HepG2 (cell line): ENCODE results near the gene CRK. TPM values are rescaled to one million over a fixed set of nuclear protein-coding genes. Genes with fewer than 3 reads are reported as not detected.

ENCODE experiments used
- DDIT3 ChIP-seq: sonication (generic); formaldehyde crosslinking; IDR thresholded peaks from 2 replicates; pipeline ENCODE4 v1.4.0; 2020; ENCODE audit warnings: mild to moderate bottlenecking, missing genetic modification reagents
- DMTF1 ChIP-seq: sonication (generic); formaldehyde crosslinking; IDR thresholded peaks from 2 replicates; pipeline ENCODE4 v1.4.0; 2020; ENCODE audit warnings: mild to moderate bottlenecking, missing genetic modification reagents
- HOXA5 ChIP-seq: sonication (generic); formaldehyde crosslinking; IDR thresholded peaks from 2 replicates; pipeline ENCODE4 v1.4.0; 2020; ENCODE audit warnings: missing genetic modification reagents
- KDM4B ChIP-seq: sonication (generic); formaldehyde crosslinking; IDR thresholded peaks from 2 replicates; pipeline ENCODE4 v1.4.0; 2020; ENCODE audit warnings: missing genetic modification reagents
- RBFOX2 ChIP-seq: fragments of 200-400 bp; formaldehyde crosslinking; IDR thresholded peaks from 2 replicates; pipeline ENCODE4 v1.6.1; 2017; ENCODE audit warnings: low read depth, mild to moderate bottlenecking, low read length
- SETDB1 ChIP-seq: sonication (generic); formaldehyde crosslinking; IDR thresholded peaks from 2 replicates; pipeline ENCODE4 v1.5.1; 2020; ENCODE audit warnings: missing genetic modification reagents, mild to moderate bottlenecking, borderline replicate concordance
- SOX5 ChIP-seq: IDR thresholded peaks from 2 replicates; pipeline ENCODE4 v1.6.1; 2016; ENCODE audit warnings: borderline replicate concordance
- THRA ChIP-seq: sonication (generic); formaldehyde crosslinking; IDR thresholded peaks from 2 replicates; pipeline ENCODE4 v1.4.0; 2020; ENCODE audit warnings: missing genetic modification reagents, borderline replicate concordance
- ZBTB21 ChIP-seq: sonication (generic); formaldehyde crosslinking; IDR thresholded peaks from 2 replicates; pipeline ENCODE4 v1.4.0; 2020; ENCODE audit warnings: missing genetic modification reagents
- ZFX ChIP-seq: sonication (generic); formaldehyde crosslinking; IDR thresholded peaks from 2 replicates; pipeline ENCODE4 v1.4.0; 2020; ENCODE audit warnings: mild to moderate bottlenecking, low read depth, missing genetic modification reagents, moderate library complexity
- ZGPAT ChIP-seq: IDR thresholded peaks from 2 replicates; pipeline ENCODE4 v1.6.1; 2016; ENCODE audit warnings: mild to moderate bottlenecking
- ZNF281 ChIP-seq: sonication (generic); formaldehyde crosslinking; IDR thresholded peaks from 2 replicates; pipeline ENCODE4 v1.4.0; 2020; ENCODE audit warnings: missing genetic modification reagents, borderline replicate concordance
- ZNF710 ChIP-seq: sonication (generic); formaldehyde crosslinking; IDR thresholded peaks from 2 replicates; pipeline ENCODE4 v1.5.0; 2020; ENCODE audit warnings: mild to moderate bottlenecking, missing genetic modification reagents, borderline replicate concordance
- ZNF720 ChIP-seq: sonication (generic); formaldehyde crosslinking; IDR thresholded peaks from 2 replicates; pipeline ENCODE4 v1.4.0; 2020; ENCODE audit warnings: missing genetic modification reagents
- ZNF83 ChIP-seq: sonication (generic); formaldehyde crosslinking; IDR thresholded peaks from 2 replicates; pipeline ENCODE4 v1.4.0; 2020; ENCODE audit warnings: missing genetic modification reagents, mild to moderate bottlenecking, borderline replicate concordance
- polyA plus RNA-seq, 8 experiments: library from polyadenylated mRNA; depleted of rRNA in 3 of 8; stranded (reverse) in 7 of 8; unstranded in 1 of 8; fragments of >200 nt; fragmentation: Illumina TruSeq in 4 of 8; extraction: Trizol in 4 of 8; gene quantifications; 2 replicates each; pipeline versions ENCODE4 v1.2.1 to v1.2.3, GENCODE V29; 2011 to 2016; ENCODE audit warnings: low read depth in 4 of 8, missing spikeins in 1 of 8, mixed read lengths in 1 of 8; ENCODE audit not compliant: insufficient read depth in 1 of 8
- total RNA-seq, 5 experiments: library from RNA; depleted of rRNA; stranded (reverse); fragments of >200 nt; fragmentation: Illumina TruSeq; extraction: Trizol; gene quantifications; 2 replicates each; pipeline ENCODE4 v1.2.3, GENCODE V29; 2016; ENCODE audit warnings: low read depth in 1 of 5

CRK gene
- total and polyA plus RNA-seq, 2 of the 13 experiments (the other 11 are each of a cell fraction or from before 2014, with no cell fraction given) = 47.4 to 54.2 TPM

- no peak for TF ChIP-seq ZNF281 (CRISPR knock-in tag)
- no peak for TF ChIP-seq THRA
- TF ChIP-seq SETDB1 = no peak
- peak; percentile 41; the same call in 1 of the 2 replicates for TF ChIP-seq HOXA5
- TF ChIP-seq RBFOX2 = peak; percentile 76
- peak; percentile 25; the same call in 1 of the 2 replicates for TF ChIP-seq SOX5
- TF ChIP-seq DDIT3 (CRISPR knock-in tag) = no peak
- no peak for TF ChIP-seq ZBTB21
- TF ChIP-seq ZNF720 (CRISPR knock-in tag) = no peak
- TF ChIP-seq ZNF710 (CRISPR knock-in tag) = 0 out of 2 replicates have a peak, but pooled peaks have one; percentile 54
- peak; percentile 71; the same call in 1 of the 2 replicates for TF ChIP-seq ZNF83 (CRISPR knock-in tag)
- TF ChIP-seq ZFX (CRISPR knock-in tag) = peak; percentile 77
- no peak for TF ChIP-seq DMTF1 (CRISPR knock-in tag)
- TF ChIP-seq KDM4B (CRISPR knock-in tag) = no peak; the same call in 1 of the 2 replicates
- TF ChIP-seq ZGPAT (CRISPR knock-in tag) = peak; percentile 17; the same call in 1 of the 2 replicates
Observed at GRCh38 chr17:1490643-1491442, 34.8 kb upstream of the CRK start (continued).
